BJ (cell line): ENCODE data around the gene KIAA1328. TPM values are rescaled to one million over a fixed set of nuclear protein-coding genes. Genes with fewer than 3 reads are reported as not detected.

Experiments
- CTCF ChIA-PET: fragments of 350-600 bp; formaldehyde crosslinking; extraction: SDS; loops from one replicate; lab custom pipeline; 2021; ENCODE audit warnings: antibody characterized with exemption, inconsistent platforms; lab: Yijun Ruan, JAX
- POLR2A ChIA-PET: fragments of 300-600 bp; sonication (Branson Sonifier 250); formaldehyde crosslinking; extraction: SDS; loops from one replicate; lab custom pipeline; 2021; ENCODE audit warnings: antibody characterized with exemption; lab: Charles Lee
- DNase-seq: peaks from one replicate; pipeline ENCODE4 v3.0.0-alpha.2; 2011; ENCODE audit warnings: low read depth
- H3K27me3 ChIP-seq: 2 replicates; pipeline ENCODE4 v1.6.0; 2011; ENCODE audit warnings: low read length; ENCODE audit not compliant: control insufficient read depth, insufficient read depth
- H3K36me3 ChIP-seq: 2 replicates; pipeline ENCODE4 v1.5.1; 2011; ENCODE audit warnings: low read length; ENCODE audit not compliant: control insufficient read depth, insufficient read depth
- H3K4me3 ChIP-seq: 2 replicates; pipeline ENCODE4 v1.5.1; 2011; ENCODE audit warnings: low read depth, mild to moderate bottlenecking, control low read depth, low read length
- CTCF ChIP-seq: IDR thresholded peaks from 2 replicates; pipeline ENCODE4 v1.5.1; 2011; ENCODE audit warnings: low read depth, mild to moderate bottlenecking, control low read depth, inconsistent platforms, low read length, moderate library complexity; ENCODE audit not compliant: insufficient read depth
- polyA plus RNA-seq: library from polyadenylated mRNA; depleted of rRNA; stranded (reverse); fragments of >200 nt; gene quantifications from 2 replicates; pipeline ENCODE4 v1.2.3, GENCODE V29; 2011

The KIAA1328 gene
- polyA plus RNA-seq, 1 experiment = 2.2 TPM

GRCh38 chr18:36831139-36831538 is 2.2 kb downstream of the KIAA1328 start:
- CTCF ChIA-PET = no interaction called here
- TF ChIP-seq CTCF = no peak
- Histone ChIP-seq H3K36me3 (no peaks in the 10 kb centered on the region), H3K4me3 (no peak overlapping the region), H3K27me3 (no peaks in the 10 kb centered on the region)
- POLR2A ChIA-PET = no interaction called here
- no peak for DNase-seq

GRCh38 chr18:36833120-36833519 is 4.2 kb downstream of the KIAA1328 start:
- ChIA-PET POLR2A (no interaction called here), CTCF (no interaction called here)
- no peaks in the 10 kb centered on the region for H3K27me3 ChIP-seq
- no peak for DNase-seq
- H3K4me3 ChIP-seq = no peak overlapping the region
- no peak for TF ChIP-seq CTCF
- H3K36me3 ChIP-seq = no peaks in the 10 kb centered on the region

GRCh38 chr18:36835927-36836326 is 7.0 kb downstream of the KIAA1328 start:
- TF ChIP-seq CTCF = no peak
- Histone ChIP-seq H3K4me3 (no peak overlapping the region), H3K36me3 (no peaks in the 10 kb centered on the region), H3K27me3 (no peaks in the 10 kb centered on the region)
- DNase-seq = no peak
- ChIA-PET CTCF (no interaction called here), POLR2A (no interaction called here)

GRCh38 chr18:36839835-36840234 is 10.9 kb downstream of the KIAA1328 start:
- no peak for TF ChIP-seq CTCF
- Histone ChIP-seq H3K36me3 (no peaks in the 10 kb centered on the region), H3K4me3 (no peak overlapping the region), H3K27me3 (no peaks in the 10 kb centered on the region)
- CTCF ChIA-PET = interaction anchor here (1.4 kb wide), 1 partner anchor 11 kb away, joined by 5 read pairs; the partner anchor contains the start of genes KIAA1328 and TPGS2
- POLR2A ChIA-PET = no interaction called here
- DNase-seq = no peak

- no peak overlapping the region for H3K4me3 ChIP-seq
- no peaks in the 10 kb centered on the region for H3K36me3 ChIP-seq
- POLR2A ChIA-PET = no interaction called here
- DNase-seq = no peak
- no peaks in the 10 kb centered on the region for H3K27me3 ChIP-seq
- no peak for TF ChIP-seq CTCF
- CTCF ChIA-PET = interaction anchor here (0.5 to 1.0 kb wide), 3 partner anchors 8 to 36 kb away, joined by 3 to 5 read pairs (median 3); partner anchors contain the start of genes KIAA1328 and TPGS2
Measured at GRCh38 chr18:36843199-36843598, 14.3 kb downstream of the KIAA1328 start.
